Retinal pigment epithelial cell (primary cell): ENCODE results near the gene NFATC2.

Experiments used
- DNase-seq: peaks from one replicate; pipeline ENCODE4 v3.0.0-alpha.2; 2010; ENCODE audit warnings: low read depth
- H3K4me3 ChIP-seq: 2 replicates; pipeline ENCODE4 v1.5.1; 2011; ENCODE audit warnings: mild to moderate bottlenecking, low read length, control low read depth, moderate library complexity
- CTCF ChIP-seq: conservative IDR thresholded peaks from 2 replicates; pipeline ENCODE4 v1.5.1; 2011; ENCODE audit warnings: low read depth, low read length, control low read depth, inconsistent platforms

The NFATC2 gene

DNA sequence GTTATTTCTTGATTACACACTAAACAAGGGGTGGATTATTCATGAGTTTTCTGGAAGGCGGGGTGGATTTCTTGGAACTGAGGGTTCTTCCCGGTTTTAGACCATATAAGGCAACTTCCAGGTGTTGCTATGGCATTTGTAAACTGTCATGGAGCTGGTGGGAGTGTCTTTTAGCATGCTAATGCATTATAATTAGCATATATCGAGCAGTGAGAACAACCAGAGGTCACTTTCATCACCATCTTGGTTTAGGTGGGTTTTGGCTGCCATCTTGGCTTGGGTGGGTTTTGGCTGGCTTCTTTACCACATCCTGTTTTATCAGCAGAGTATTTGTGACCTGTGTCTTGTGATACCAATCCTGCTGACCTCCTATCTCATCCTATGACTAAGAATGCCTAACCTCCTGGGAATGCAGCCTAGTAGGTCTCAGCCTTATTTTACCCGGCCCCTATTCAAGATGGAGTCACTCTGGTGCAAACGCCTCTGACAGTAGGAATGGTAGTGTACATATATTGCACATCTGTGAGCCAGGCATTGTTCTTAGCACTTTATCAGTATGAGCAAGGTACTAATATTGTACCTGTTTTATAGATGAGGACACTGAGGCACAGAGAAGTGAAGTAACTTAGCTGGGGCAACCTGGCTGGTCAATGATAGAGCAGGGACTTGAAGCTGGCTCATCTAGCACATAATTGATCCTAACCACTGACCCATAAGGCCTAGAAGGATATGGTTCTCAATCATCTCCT lies 203.7 kb downstream of the NFATC2 start:
- TF ChIP-seq CTCF: no peak
- no peak for DNase-seq

DNA sequence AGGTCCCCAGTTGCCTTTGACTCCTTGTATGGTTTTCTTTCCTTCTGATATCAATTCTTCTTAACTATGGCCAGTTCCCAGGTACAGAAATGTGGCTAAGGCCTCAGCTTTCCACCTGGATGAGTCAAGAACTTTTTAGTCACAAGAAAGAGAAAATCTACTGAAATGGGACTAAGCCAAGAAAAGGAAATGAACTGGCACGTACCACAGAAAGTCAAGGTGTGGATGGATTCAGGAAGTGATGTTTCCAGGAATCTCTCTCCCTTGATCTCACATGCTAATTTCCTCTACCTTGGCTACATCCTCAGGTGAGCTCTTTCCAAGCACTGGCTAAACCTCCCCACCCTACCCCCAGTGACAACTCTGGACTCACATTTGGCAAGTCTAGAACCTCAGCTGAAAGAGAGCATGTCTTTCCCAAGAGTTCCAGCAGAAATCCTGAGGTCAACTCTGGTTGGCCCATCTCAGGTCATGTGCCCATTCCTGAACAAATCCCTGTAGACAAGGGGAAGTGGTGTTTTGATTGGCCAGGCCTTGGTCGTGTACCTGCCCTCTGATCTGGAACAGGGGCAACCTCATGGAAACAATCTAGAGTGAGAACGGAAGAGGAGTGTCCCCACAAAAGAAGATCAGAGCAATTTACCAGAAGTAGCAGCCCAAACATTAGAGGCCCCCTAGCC lies 205.3 kb downstream of the NFATC2 start:
- DNase-seq: no peak
- no peak for TF ChIP-seq CTCF
- H3K4me3 ChIP-seq: no peak overlapping the region

More for the DNA sequence above, 203.7 kb downstream of the NFATC2 start:
- H3K4me3 ChIP-seq: no peak overlapping the region
